Activated CD8-positive, alpha-beta T cell treated with anti-CD3 and anti-CD28 coated beads for 36 hours (primary cell): ENCODE data around the gene PLXNB3. TPM values are rescaled to one million over a fixed set of nuclear protein-coding genes. Genes with fewer than 3 reads are reported as not detected.
"Not testable (repeated sequence)": the region's sequence is repeated elsewhere in the genome, so short reads cannot be mapped to it uniquely, and the experiment has no call there.

ENCODE experiments used
- ATAC-seq: fragments of 200-7000 bp; cut with Tn5 transposase; one replicate; pipeline ENCODE4 v1.10.0; 2021; ENCODE audit warnings: mild to moderate bottlenecking, moderate library complexity
- CTCF ChIA-PET: fragments of 350-600 bp; sonication (Branson Sonifier 250); formaldehyde crosslinking; loops from one replicate; lab custom pipeline; 2021; ENCODE audit warnings: antibody characterized with exemption; lab: Charles Lee
- POLR2A ChIA-PET: fragments of 350-600 bp; sonication (Branson Sonifier 250); formaldehyde crosslinking; loops from one replicate; lab custom pipeline; 2021; ENCODE audit warnings: antibody characterized with exemption; lab: Charles Lee
- DNase-seq: peaks from one replicate; pipeline ENCODE4 v3.0.0-alpha.2; 2020
- H3K27ac Mint-ChIP-seq: one replicate; pipeline ENCODE4 v1.8.0; 2021; ENCODE audit warnings: mild to moderate bottlenecking, mixed read lengths
- H3K27me3 Mint-ChIP-seq: one replicate; pipeline ENCODE4 v1.8.0; 2021; ENCODE audit warnings: mixed read lengths
- H3K36me3 Mint-ChIP-seq: one replicate; pipeline ENCODE4 v1.8.0; 2021; ENCODE audit warnings: low read depth, mixed read lengths
- H3K4me1 Mint-ChIP-seq: one replicate; pipeline ENCODE4 v1.8.0; 2021; ENCODE audit warnings: low read depth, mixed read lengths
- H3K4me3 Mint-ChIP-seq: one replicate; pipeline ENCODE4 v1.8.0; 2021; ENCODE audit warnings: mild to moderate bottlenecking, moderate library complexity, mixed read lengths
- H3K9me3 Mint-ChIP-seq: one replicate; pipeline ENCODE4 v1.8.0; 2021; ENCODE audit warnings: mixed read lengths
- intact Hi-C: fragments of 100-400 bp; cut with micrococcal nuclease; formaldehyde crosslinking; loops from one replicate; pipeline ENCODE4 v1.10.0; 2022
- total RNA-seq, 2 experiments: library from RNA; stranded (reverse); gene quantifications; one replicate each; pipeline ENCODE4 v1.2.3, GENCODE V29; 2021
- TF ChIP-seq, protein P1 (sequence below): fragments of 200-600 bp; IDR thresholded peaks from one replicate; pipeline ENCODE4 v1.8.0; 2022; ENCODE audit warnings: antibody characterized with exemption, mild to moderate bottlenecking

Gene PLXNB3
- total RNA-seq, 2 experiments from 2014 or later = 7.7 to 8.2 TPM

GRCh38 chrX:153744210-153745066 is 19.6 kb upstream of the PLXNB3 start:
- Mint-ChIP-seq H3K9me3 (no peaks in the 10 kb centered on the region), H3K36me3 (no peaks in the 10 kb centered on the region), H3K4me3 (no peak overlapping the region), H3K27me3 (peaks cover 4% of the 10 kb centered on the region), H3K4me1 (peaks cover 13% of the 10 kb centered on the region), H3K27ac (no peak overlapping the region)
- intact Hi-C loops = no loop called here
- ATAC-seq (no peak), DNase-seq (no peak)
- ChIA-PET CTCF (no interaction called here), POLR2A (no interaction called here)
- TF ChIP-seq, protein P1, sequence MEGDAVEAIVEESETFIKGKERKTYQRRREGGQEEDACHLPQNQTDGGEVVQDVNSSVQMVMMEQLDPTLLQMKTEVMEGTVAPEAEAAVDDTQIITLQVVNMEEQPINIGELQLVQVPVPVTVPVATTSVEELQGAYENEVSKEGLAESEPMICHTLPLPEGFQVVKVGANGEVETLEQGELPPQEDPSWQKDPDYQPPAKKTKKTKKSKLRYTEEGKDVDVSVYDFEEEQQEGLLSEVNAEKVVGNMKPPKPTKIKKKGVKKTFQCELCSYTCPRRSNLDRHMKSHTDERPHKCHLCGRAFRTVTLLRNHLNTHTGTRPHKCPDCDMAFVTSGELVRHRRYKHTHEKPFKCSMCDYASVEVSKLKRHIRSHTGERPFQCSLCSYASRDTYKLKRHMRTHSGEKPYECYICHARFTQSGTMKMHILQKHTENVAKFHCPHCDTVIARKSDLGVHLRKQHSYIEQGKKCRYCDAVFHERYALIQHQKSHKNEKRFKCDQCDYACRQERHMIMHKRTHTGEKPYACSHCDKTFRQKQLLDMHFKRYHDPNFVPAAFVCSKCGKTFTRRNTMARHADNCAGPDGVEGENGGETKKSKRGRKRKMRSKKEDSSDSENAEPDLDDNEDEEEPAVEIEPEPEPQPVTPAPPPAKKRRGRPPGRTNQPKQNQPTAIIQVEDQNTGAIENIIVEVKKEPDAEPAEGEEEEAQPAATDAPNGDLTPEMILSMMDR = peak; percentile 25

DNA sequence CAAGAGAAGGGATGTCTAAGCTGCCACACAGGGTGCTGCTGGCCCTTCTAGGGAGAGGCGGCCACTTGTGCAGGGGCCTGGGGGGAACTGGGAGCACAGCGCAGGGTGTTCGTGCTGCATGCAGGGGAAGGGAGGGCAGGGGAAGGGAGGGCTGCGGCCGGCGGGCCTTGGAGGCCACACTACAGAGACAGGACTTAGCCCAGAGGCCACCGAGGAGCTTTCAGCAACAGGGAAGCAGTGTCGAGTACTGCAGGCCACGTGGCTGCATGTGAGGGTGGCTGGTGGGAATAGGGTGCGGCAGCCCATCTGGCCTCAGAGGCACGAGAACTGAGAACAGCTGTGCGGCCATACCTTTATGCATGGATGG is 19.0 kb upstream of the PLXNB3 start:
- H3K4me3 Mint-ChIP-seq, H3K27ac Mint-ChIP-seq, H3K9me3 Mint-ChIP-seq, intact Hi-C loops, POLR2A ChIA-PET, DNase-seq, H3K27me3 Mint-ChIP-seq, ATAC-seq, H3K36me3 Mint-ChIP-seq, CTCF ChIA-PET: not testable (repeated sequence)
- peaks cover 11% of the 10 kb centered on the region for H3K4me1 Mint-ChIP-seq

GRCh38 chrX:153746359-153746758 is 17.7 kb upstream of the PLXNB3 start:
- ATAC-seq (no peak), DNase-seq (no peak)
- no peaks in the 10 kb centered on the region for H3K36me3 Mint-ChIP-seq
- no peaks in the 10 kb centered on the region for H3K9me3 Mint-ChIP-seq
- no peak overlapping the region for H3K4me3 Mint-ChIP-seq
- ChIA-PET CTCF (no interaction called here), POLR2A (no interaction called here)
- H3K4me1 Mint-ChIP-seq = peaks cover 4% of the 10 kb centered on the region
- intact Hi-C loops = no loop called here
- TF ChIP-seq, protein P1 = no peak
- H3K27ac Mint-ChIP-seq = no peak overlapping the region
- peaks cover 4% of the 10 kb centered on the region for H3K27me3 Mint-ChIP-seq

- H3K36me3 Mint-ChIP-seq, H3K9me3 Mint-ChIP-seq, H3K27me3 Mint-ChIP-seq, ATAC-seq, POLR2A ChIA-PET, CTCF ChIA-PET, DNase-seq, H3K4me3 Mint-ChIP-seq, H3K27ac Mint-ChIP-seq, intact Hi-C loops, H3K4me1 Mint-ChIP-seq: not testable (repeated sequence)
Observed at GRCh38 chrX:153746991-153747390, 17.1 kb upstream of the PLXNB3 start.

DNA sequence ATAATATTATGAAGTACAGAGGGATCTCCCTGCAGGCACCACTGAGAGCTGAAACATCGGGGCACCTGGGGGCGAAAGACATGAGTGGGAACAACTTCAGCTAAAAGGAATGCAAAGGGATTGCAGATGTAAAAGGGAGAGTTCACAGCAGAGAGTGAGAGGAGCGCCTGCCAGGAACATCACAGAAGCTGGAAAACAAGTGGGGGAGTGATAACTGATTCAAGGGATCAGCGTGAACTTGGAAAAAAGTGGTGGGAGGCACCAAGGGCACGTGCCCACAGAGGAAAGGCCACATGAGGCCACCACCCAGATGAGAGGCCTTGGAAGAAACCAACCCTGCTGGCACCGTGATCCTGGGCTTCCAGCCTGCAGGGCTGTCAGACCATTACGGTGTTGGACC is 15.0 kb upstream of the PLXNB3 start:
- H3K36me3 Mint-ChIP-seq, H3K27ac Mint-ChIP-seq, DNase-seq, H3K4me3 Mint-ChIP-seq, H3K4me1 Mint-ChIP-seq, POLR2A ChIA-PET, H3K9me3 Mint-ChIP-seq, intact Hi-C loops, ATAC-seq, H3K27me3 Mint-ChIP-seq: not testable (repeated sequence)
- CTCF ChIA-PET = interaction anchor here (1.2 kb wide), 1 partner anchor 15 kb away, joined by 3 read pairs; the partner anchor contains the start of gene PLXNB3

DNA sequence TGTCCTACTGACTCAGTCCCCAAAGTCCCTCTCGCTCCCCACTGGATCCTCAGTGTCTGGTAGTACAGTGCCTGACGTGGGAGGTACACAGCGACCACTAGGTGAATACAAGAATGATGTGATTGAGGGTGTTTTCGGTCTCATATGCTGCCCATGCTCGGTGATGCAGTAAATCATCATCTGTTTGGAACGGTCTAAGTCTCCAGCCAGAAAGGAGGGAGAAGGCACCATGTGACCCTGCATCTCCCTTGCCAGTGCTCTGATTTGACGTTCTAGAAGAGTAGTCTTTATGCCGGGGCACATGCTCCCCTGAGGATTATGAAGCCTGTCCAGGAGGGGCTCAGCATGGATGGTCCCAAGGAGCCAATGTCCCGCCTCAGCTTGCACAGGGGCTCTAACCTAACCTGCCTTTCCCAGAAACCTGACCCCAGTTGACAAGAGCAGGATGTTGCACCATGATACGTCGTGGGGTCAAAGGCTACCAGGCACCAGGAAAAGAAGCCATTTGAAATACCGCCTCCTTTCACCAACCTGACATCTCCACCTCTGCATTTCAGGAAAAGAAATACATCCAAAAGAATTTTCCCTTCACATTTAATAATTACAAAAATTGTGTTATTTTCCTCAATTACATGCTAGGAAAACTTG is 13.8 kb upstream of the PLXNB3 start:
- H3K9me3 Mint-ChIP-seq = no peaks in the 10 kb centered on the region
- TF ChIP-seq, protein P1 = no peak
- no peaks in the 10 kb centered on the region for H3K36me3 Mint-ChIP-seq
- POLR2A ChIA-PET = no interaction called here
- intact Hi-C loops = no loop called here
- H3K27ac Mint-ChIP-seq = no peak overlapping the region
- H3K4me1 Mint-ChIP-seq = no peaks in the 10 kb centered on the region
- DNase-seq = no peak
- no peak for ATAC-seq
- no peak overlapping the region for H3K4me3 Mint-ChIP-seq
- no peaks in the 10 kb centered on the region for H3K27me3 Mint-ChIP-seq
- CTCF ChIA-PET = no interaction called here
